ENCODE results near the gene RASA3. TPM values are rescaled to one million over a fixed set of nuclear protein-coding genes. Genes with fewer than 3 reads are reported as not detected.

The RASA3 gene
- total and polyA plus RNA-seq, 10 of the 15 experiments (the other 5 are each of a cell fraction or from before 2014, with no cell fraction given): 0.79 to 33.9 (median 17.6) TPM

DNA sequence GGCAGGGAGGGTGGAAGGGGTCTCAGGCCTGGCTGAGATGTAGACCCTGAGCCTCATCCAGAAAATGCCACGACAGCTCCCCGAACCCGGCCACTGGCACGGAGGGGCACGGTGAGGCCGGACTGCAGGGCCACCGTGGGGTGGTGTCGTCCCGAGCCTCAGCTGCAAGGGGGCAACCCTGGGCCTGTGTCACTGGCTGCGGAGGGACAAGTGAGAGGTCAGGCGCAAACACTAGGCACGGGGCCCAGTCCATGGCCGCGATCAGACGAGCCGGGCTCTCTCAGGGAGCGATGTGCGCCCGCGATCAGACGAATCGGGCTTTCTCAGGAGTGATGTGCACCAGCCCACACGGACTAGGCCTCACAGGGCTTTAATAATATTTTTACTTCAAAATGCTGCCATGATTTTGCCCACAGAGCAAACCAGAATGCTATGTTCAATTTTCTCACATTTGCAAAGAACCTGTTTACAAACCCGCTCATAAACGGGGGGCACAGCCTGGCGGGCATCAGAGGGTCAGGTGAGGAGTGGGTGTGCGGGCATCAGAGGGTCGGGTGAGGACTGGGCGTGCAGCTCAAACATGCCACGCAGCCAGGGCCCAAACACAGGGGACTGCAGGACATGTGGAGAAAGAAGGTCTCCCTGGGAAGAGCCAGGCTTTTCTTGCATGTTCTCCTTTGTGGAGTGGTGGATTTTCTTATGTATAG lies 115.9 kb downstream of the RASA3 start:
- no peak for ATAC-seq
- FAIRE-seq: no peak
- ChIA-PET POLR2A (no interaction called here), RAD21 (ENCODE audit: unreplicated experiment) (no interaction called here), CTCF (no interaction called here), SMC1A (ENCODE audit: uncharacterized antibody, unreplicated experiment) (no interaction called here)
- TF ChIP-seq, protein P1, sequence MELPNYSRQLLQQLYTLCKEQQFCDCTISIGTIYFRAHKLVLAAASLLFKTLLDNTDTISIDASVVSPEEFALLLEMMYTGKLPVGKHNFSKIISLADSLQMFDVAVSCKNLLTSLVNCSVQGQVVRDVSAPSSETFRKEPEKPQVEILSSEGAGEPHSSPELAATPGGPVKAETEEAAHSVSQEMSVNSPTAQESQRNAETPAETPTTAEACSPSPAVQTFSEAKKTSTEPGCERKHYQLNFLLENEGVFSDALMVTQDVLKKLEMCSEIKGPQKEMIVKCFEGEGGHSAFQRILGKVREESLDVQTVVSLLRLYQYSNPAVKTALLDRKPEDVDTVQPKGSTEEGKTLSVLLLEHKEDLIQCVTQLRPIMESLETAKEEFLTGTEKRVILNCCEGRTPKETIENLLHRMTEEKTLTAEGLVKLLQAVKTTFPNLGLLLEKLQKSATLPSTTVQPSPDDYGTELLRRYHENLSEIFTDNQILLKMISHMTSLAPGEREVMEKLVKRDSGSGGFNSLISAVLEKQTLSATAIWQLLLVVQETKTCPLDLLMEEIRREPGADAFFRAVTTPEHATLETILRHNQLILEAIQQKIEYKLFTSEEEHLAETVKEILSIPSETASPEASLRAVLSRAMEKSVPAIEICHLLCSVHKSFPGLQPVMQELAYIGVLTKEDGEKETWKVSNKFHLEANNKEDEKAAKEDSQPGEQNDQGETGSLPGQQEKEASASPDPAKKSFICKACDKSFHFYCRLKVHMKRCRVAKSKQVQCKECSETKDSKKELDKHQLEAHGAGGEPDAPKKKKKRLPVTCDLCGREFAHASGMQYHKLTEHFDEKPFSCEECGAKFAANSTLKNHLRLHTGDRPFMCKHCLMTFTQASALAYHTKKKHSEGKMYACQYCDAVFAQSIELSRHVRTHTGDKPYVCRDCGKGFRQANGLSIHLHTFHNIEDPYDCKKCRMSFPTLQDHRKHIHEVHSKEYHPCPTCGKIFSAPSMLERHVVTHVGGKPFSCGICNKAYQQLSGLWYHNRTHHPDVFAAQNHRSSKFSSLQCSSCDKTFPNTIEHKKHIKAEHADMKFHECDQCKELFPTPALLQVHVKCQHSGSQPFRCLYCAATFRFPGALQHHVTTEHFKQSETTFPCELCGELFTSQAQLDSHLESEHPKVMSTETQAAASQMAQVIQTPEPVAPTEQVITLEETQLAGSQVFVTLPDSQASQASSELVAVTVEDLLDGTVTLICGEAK (IDR thresholded peaks at IDR 0.05; ENCODE audit: borderline replicate concordance): no peak
- TF ChIP-seq HDGF (IDR thresholded peaks at IDR 0.05) (no peak), RB1 (IDR thresholded peaks at IDR 0.05; ENCODE audit: borderline replicate concordance) (no peak), MXI1 (IDR thresholded peaks at IDR 0.05; ENCODE audit: low read depth, low read length) (no peak), IRF4 (IDR thresholded peaks at IDR 0.05; ENCODE audit: low read depth, low read length) (no peak), ZNF384 (IDR thresholded peaks at IDR 0.05; ENCODE audit: borderline replicate concordance, low read depth, low read length) (no peak), SMAD5 (IDR thresholded peaks at IDR 0.05; ENCODE audit: low read depth) (no peak), POU2F2 (IDR thresholded peaks at IDR 0.05; ENCODE audit: borderline replicate concordance, low read depth, low read length) (no peak)
- TF ChIP-seq, protein P2, sequence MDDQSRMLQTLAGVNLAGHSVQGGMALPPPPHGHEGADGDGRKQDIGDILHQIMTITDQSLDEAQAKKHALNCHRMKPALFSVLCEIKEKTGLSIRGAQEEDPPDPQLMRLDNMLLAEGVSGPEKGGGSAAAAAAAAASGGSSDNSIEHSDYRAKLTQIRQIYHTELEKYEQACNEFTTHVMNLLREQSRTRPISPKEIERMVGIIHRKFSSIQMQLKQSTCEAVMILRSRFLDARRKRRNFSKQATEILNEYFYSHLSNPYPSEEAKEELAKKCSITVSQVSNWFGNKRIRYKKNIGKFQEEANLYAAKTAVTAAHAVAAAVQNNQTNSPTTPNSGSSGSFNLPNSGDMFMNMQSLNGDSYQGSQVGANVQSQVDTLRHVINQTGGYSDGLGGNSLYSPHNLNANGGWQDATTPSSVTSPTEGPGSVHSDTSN (IDR thresholded peaks at IDR 0.05; ENCODE audit: insufficient replicate concordance, low read depth, low read length): no peak
- Histone ChIP-seq H3K9me3 (replicated peaks; ENCODE audit: control insufficient read depth, insufficient read depth, low read length) (no peaks in the 10 kb centered on the region), H3K4me3 (no peak overlapping the region), H4K20me1 (ENCODE audit: control insufficient read depth, insufficient read depth) (no peaks in the 10 kb centered on the region), H3K36me3 (ENCODE audit: control insufficient read depth in 2 of 2, insufficient read depth in 2 of 2, low read length in 1 of 2) (peaks cover 0 to 22% of the 10 kb centered on the region in 2 experiments; a peak in 3 of 4 replicates), H3K27me3 (replicated peaks in 1 of 2; ENCODE audit: control insufficient read depth in 2 of 2, insufficient read depth in 2 of 2, low read length in 1 of 2) (no peaks in the 10 kb centered on the region), H3K27ac (ENCODE audit: control insufficient read depth, insufficient read depth) (no peak overlapping the region), H3K79me2 (ENCODE audit: control insufficient read depth, insufficient read depth, low read length) (no peaks in the 10 kb centered on the region), H2AFZ (ENCODE audit: control insufficient read depth, low read depth, low read length) (no peak overlapping the region), H3K4me2 (ENCODE audit: control insufficient read depth, insufficient read depth) (no peak overlapping the region), H3K9ac (ENCODE audit: control insufficient read depth, insufficient read depth, low read length) (no peak overlapping the region), H3K4me1 (ENCODE audit: control insufficient read depth, insufficient read depth, low read length) (no peaks in the 10 kb centered on the region)
- WGBS (ENCODE audit: insufficient coverage, insufficient replicate concordance, low lambda C conversion rate, missing lambda C conversion rate): 96% methylated on average over 28 of the region's 30 CpGs
- intact Hi-C loops (cut with micrococcal nuclease; ENCODE audit: unreplicated experiment) (no loop called here), in situ Hi-C loops (cut with MboI) (no loop called here)
- no TSS peak for BruUV-seq (replicated peaks)
- DNase-seq (ENCODE audit: low read depth, low spot score): no peak

Measured in GM12878 (cell line).